GM21390 (cell line): ENCODE results near the gene YIPF2.
A peak's percentile ranks its signal among the peaks of the same experiment; 100 is the strongest.
"Not testable (repeated sequence)": the region's sequence is repeated elsewhere in the genome, so short reads cannot be mapped to it uniquely, and the experiment has no call there.

Experiments
- ATAC-seq: cut with Tn5 transposase; IDR thresholded peaks from one replicate; pipeline ENCODE4 v1.9.1; 2021; ENCODE audit not compliant: unreplicated experiment

The YIPF2 gene

GRCh38 chr19:10928563-10929401 is at the start of gene YIPF2, which contains the start of gene TIMM29:
Gene YIPF2 (minus strand): TSS chr19:10928639. CDS start chr19:10928410, 229 bp downstream.
Gene TIMM29 (plus strand): TSS chr19:10928811. CDS start chr19:10928823, 12 bp downstream.
- ATAC-seq: peak; percentile 75

GRCh38 chr19:10977742-10978092 is 49.3 kb upstream of the YIPF2 start:
- ATAC-seq: no peak

GRCh38 chr19:10976131-10976892 is 47.9 kb upstream of the YIPF2 start:
- no peak for ATAC-seq

GRCh38 chr19:10975374-10976130 is 47.1 kb upstream of the YIPF2 start:
- ATAC-seq: no peak

- ATAC-seq: no peak
These were observed 42.8 kb upstream of the YIPF2 start for GRCh38 chr19:10971107-10971726.

GRCh38 chr19:10968527-10969135 is 40.2 kb upstream of the YIPF2 start:
- ATAC-seq: no peak

GRCh38 chr19:10966809-10967208 is 38.4 kb upstream of the YIPF2 start:
- no peak for ATAC-seq

GRCh38 chr19:10965398-10965797 is 37.0 kb upstream of the YIPF2 start:
- ATAC-seq: no peak

- ATAC-seq: no peak
These were observed 36.5 kb upstream of the YIPF2 start for GRCh38 chr19:10964903-10965302.

- ATAC-seq: no peak
These were observed 35.4 kb upstream of the YIPF2 start for GRCh38 chr19:10963865-10964264.

GRCh38 chr19:10962863-10963262 is 34.4 kb upstream of the YIPF2 start:
- ATAC-seq: no peak

GRCh38 chr19:10961073-10961860 is 32.8 kb upstream of the YIPF2 start:
- ATAC-seq: peak; percentile 22

GRCh38 chr19:10960314-10961072 is 32.1 kb upstream of the YIPF2 start, which contains the start of gene SMARCA4:
Gene SMARCA4 (plus strand): TSS chr19:10961030. CDS start chr19:10984152, 23,122 bp downstream.
- peak; percentile 60 for ATAC-seq

GRCh38 chr19:10959277-10959968 is 31.0 kb upstream of the YIPF2 start:
- not testable (repeated sequence) for ATAC-seq

- no peak for ATAC-seq
These were observed 24.4 kb upstream of the YIPF2 start for GRCh38 chr19:10952809-10953208.

- no peak for ATAC-seq
These were observed 18.7 kb upstream of the YIPF2 start for GRCh38 chr19:10946958-10947657.

- ATAC-seq: no peak
These were observed 16.8 kb upstream of the YIPF2 start for GRCh38 chr19:10945264-10945663.

GRCh38 chr19:10943412-10943811 is 15.0 kb upstream of the YIPF2 start:
- ATAC-seq: not testable (repeated sequence)
